Hematopoietic multipotent progenitor cell treated with erythropoietin and hydrocortisone succinate and interleukin-3 and kit ligand, for 6 days (in vitro differentiated cells): ENCODE measurements around the gene SUOX.
A peak's percentile ranks its signal among the peaks of the same experiment; 100 is the strongest.
"Not testable (repeated sequence)": the region's sequence is repeated elsewhere in the genome, so short reads cannot be mapped to it uniquely, and the experiment has no call there.

Experiments
- DNase-seq: peaks from one replicate; pipeline ENCODE4 v3.0.0-alpha.2; 2015

SUOX gene

GRCh38 chr12:55996715-55997534 is at the start of gene SUOX:
TSS of gene SUOX (plus strand) at chr12:55997276. CDS start at chr12:56002222, 4,946 bp downstream.
- peak; percentile 98 for DNase-seq

- peak; percentile 42 for DNase-seq
Observed at GRCh38 chr12:55955344-55955743, 41.7 kb upstream of the SUOX start.

GRCh38 chr12:55955800-55956508 is 41.1 kb upstream of the SUOX start:
- peak; percentile 78 for DNase-seq

- no peak for DNase-seq
Observed at GRCh38 chr12:55957106-55957859, 39.8 kb upstream of the SUOX start.

GRCh38 chr12:55963760-55964159 is 33.3 kb upstream of the SUOX start:
- no peak for DNase-seq

GRCh38 chr12:55965240-55965639 is 31.8 kb upstream of the SUOX start:
- no peak for DNase-seq

GRCh38 chr12:55965941-55966407 is 31.1 kb upstream of the SUOX start, which contains the start of gene PMEL:
TSS of gene PMEL (minus strand) at chr12:55966042. CDS start at chr12:55966011, 31 bp downstream.
- DNase-seq: peak; percentile 26

GRCh38 chr12:55966408-55967281 is 30.4 kb upstream of the SUOX start, which contains the start of gene CDK2:
TSS of gene CDK2 (plus strand) at chr12:55966830. CDS start at chr12:55967009, 179 bp downstream.
- DNase-seq: peak; percentile 97

- no peak for DNase-seq
Observed at GRCh38 chr12:55969356-55969755, 27.7 kb upstream of the SUOX start.

- DNase-seq: no peak
Observed at GRCh38 chr12:55970775-55971174, 26.3 kb upstream of the SUOX start.

- peak; percentile 66 for DNase-seq
Observed at GRCh38 chr12:55972042-55972441, 25.0 kb upstream of the SUOX start.

GRCh38 chr12:55972456-55972855 is 24.6 kb upstream of the SUOX start:
- peak; percentile 14 for DNase-seq

GRCh38 chr12:55972911-55973598 is 24.0 kb upstream of the SUOX start:
- peak; percentile 53 for DNase-seq

- DNase-seq: peak; percentile 100
Observed at GRCh38 chr12:55973599-55974307, 23.3 kb upstream of the SUOX start, which contains the start of gene RAB5B. TSS of gene RAB5B (plus strand) at chr12:55974078. CDS start at chr12:55986961, 12,883 bp downstream.

GRCh38 chr12:55974308-55974730 is 22.8 kb upstream of the SUOX start:
- peak; percentile 72 for DNase-seq

GRCh38 chr12:55978393-55978792 is 18.7 kb upstream of the SUOX start:
- no peak for DNase-seq

- no peak for DNase-seq
Observed at GRCh38 chr12:55979069-55979468, 18.0 kb upstream of the SUOX start.

GRCh38 chr12:55981882-55982281 is 15.2 kb upstream of the SUOX start:
- DNase-seq: not testable (repeated sequence)

- DNase-seq: peak; percentile 46
Observed at GRCh38 chr12:55982319-55982936, 14.6 kb upstream of the SUOX start.
